ENCODE measurements around the gene KIF6.
"Not testable (repeated sequence)": the region's sequence is repeated elsewhere in the genome, so short reads cannot be mapped to it uniquely, and the experiment has no call there.

Gene KIF6

GRCh38 chr6:39292637-39293036 lies 432.6 kb downstream of the KIF6 start:
- no peak for TF ChIP-seq CTCF (IDR thresholded peaks at IDR 0.05; ENCODE audit: low read length)
- no peak for TF ChIP-seq EZH2 (IDR thresholded peaks at IDR 0.05; ENCODE audit: borderline replicate concordance, low read length)
- H3K27ac ChIP-seq (ENCODE audit: low read depth, low read length, poor library complexity, severe bottlenecking): no peak overlapping the region
- no peaks in the 10 kb centered on the region for H3K27me3 ChIP-seq (ENCODE audit: insufficient read depth, low read length)
- no peak overlapping the region for H3K4me3 ChIP-seq (ENCODE audit: low read depth, low read length, poor library complexity, severe bottlenecking)
- no peak overlapping the region for H3K9ac ChIP-seq (ENCODE audit: low read length)
- H3K79me2 ChIP-seq (ENCODE audit: insufficient read depth, low read length): no peaks in the 10 kb centered on the region
- H3K36me3 ChIP-seq (ENCODE audit: insufficient read depth, low read length): no peaks in the 10 kb centered on the region
- no peak overlapping the region for H3K4me2 ChIP-seq (ENCODE audit: low read length)
- H3K4me1 ChIP-seq (ENCODE audit: insufficient read depth, low read length, severe bottlenecking): no peaks in the 10 kb centered on the region
- no peaks in the 10 kb centered on the region for H3K9me2 ChIP-seq (ENCODE audit: low read depth, low read length)
- H3K9me3 ChIP-seq (ENCODE audit: low read length): no peaks in the 10 kb centered on the region
- no peak overlapping the region for H2AFZ ChIP-seq (ENCODE audit: low read length)
- H3F3A ChIP-seq (ENCODE audit: insufficient read depth, low read length): no peaks in the 10 kb centered on the region
- no peaks in the 10 kb centered on the region for H4K20me1 ChIP-seq (ENCODE audit: insufficient read depth, low read length)

GRCh38 chr6:39289490-39289889 lies 435.7 kb downstream of the KIF6 start:
- Histone ChIP-seq H3K9me3 (ENCODE audit: low read length) (no peaks in the 10 kb centered on the region), H3K4me2 (ENCODE audit: low read length) (no peak overlapping the region), H3K27me3 (ENCODE audit: insufficient read depth, low read length) (no peaks in the 10 kb centered on the region), H3K79me2 (ENCODE audit: insufficient read depth, low read length) (no peaks in the 10 kb centered on the region), H3K9me2 (ENCODE audit: low read depth, low read length) (no peaks in the 10 kb centered on the region), H3F3A (ENCODE audit: insufficient read depth, low read length) (no peaks in the 10 kb centered on the region), H3K9ac (ENCODE audit: low read length) (no peak overlapping the region), H4K20me1 (ENCODE audit: insufficient read depth, low read length) (no peaks in the 10 kb centered on the region), H3K4me1 (ENCODE audit: insufficient read depth, low read length, severe bottlenecking) (no peaks in the 10 kb centered on the region), H3K27ac (ENCODE audit: low read depth, low read length, poor library complexity, severe bottlenecking) (no peak overlapping the region), H3K4me3 (ENCODE audit: low read depth, low read length, poor library complexity, severe bottlenecking) (no peak overlapping the region), H3K36me3 (ENCODE audit: insufficient read depth, low read length) (no peaks in the 10 kb centered on the region), H2AFZ (ENCODE audit: low read length) (no peak overlapping the region)
- TF ChIP-seq CTCF (IDR thresholded peaks at IDR 0.05; ENCODE audit: low read length): no peak
- no peak for TF ChIP-seq EZH2 (IDR thresholded peaks at IDR 0.05; ENCODE audit: borderline replicate concordance, low read length)

- Histone ChIP-seq H3K79me2 (ENCODE audit: insufficient read depth, low read length) (no peaks in the 10 kb centered on the region), H3K4me3 (ENCODE audit: low read depth, low read length, poor library complexity, severe bottlenecking) (no peak overlapping the region), H4K20me1 (ENCODE audit: insufficient read depth, low read length) (no peaks in the 10 kb centered on the region), H3F3A (ENCODE audit: insufficient read depth, low read length) (no peaks in the 10 kb centered on the region), H2AFZ (ENCODE audit: low read length) (no peak overlapping the region), H3K9ac (ENCODE audit: low read length) (no peak overlapping the region), H3K4me2 (ENCODE audit: low read length) (no peak overlapping the region), H3K9me2 (ENCODE audit: low read depth, low read length) (no peaks in the 10 kb centered on the region), H3K27ac (ENCODE audit: low read depth, low read length, poor library complexity, severe bottlenecking) (no peak overlapping the region), H3K27me3 (ENCODE audit: insufficient read depth, low read length) (no peaks in the 10 kb centered on the region), H3K4me1 (ENCODE audit: insufficient read depth, low read length, severe bottlenecking) (no peaks in the 10 kb centered on the region), H3K9me3 (ENCODE audit: low read length) (no peaks in the 10 kb centered on the region), H3K36me3 (ENCODE audit: insufficient read depth, low read length) (no peaks in the 10 kb centered on the region)
- no peak for TF ChIP-seq EZH2 (IDR thresholded peaks at IDR 0.05; ENCODE audit: borderline replicate concordance, low read length)
- no peak for TF ChIP-seq CTCF (IDR thresholded peaks at IDR 0.05; ENCODE audit: low read length)
Measured at GRCh38 chr6:39287601-39288000, 437.6 kb downstream of the KIF6 start.

GRCh38 chr6:39286596-39286995 lies 438.6 kb downstream of the KIF6 start:
- not testable (repeated sequence) for H3K4me1 ChIP-seq (ENCODE audit: insufficient read depth, low read length, severe bottlenecking); H3K27ac ChIP-seq (ENCODE audit: low read depth, low read length, poor library complexity, severe bottlenecking); H3K4me3 ChIP-seq (ENCODE audit: low read depth, low read length, poor library complexity, severe bottlenecking); H3K4me2 ChIP-seq (ENCODE audit: low read length); H3K9ac ChIP-seq (ENCODE audit: low read length); H3K9me2 ChIP-seq (ENCODE audit: low read depth, low read length); H3K79me2 ChIP-seq (ENCODE audit: insufficient read depth, low read length); H3K27me3 ChIP-seq (ENCODE audit: insufficient read depth, low read length); H4K20me1 ChIP-seq (ENCODE audit: insufficient read depth, low read length); H3K9me3 ChIP-seq (ENCODE audit: low read length); H3K36me3 ChIP-seq (ENCODE audit: insufficient read depth, low read length); H3F3A ChIP-seq (ENCODE audit: insufficient read depth, low read length); H2AFZ ChIP-seq (ENCODE audit: low read length)

Data from OCI-LY1 (cell line).